ENCODE measurements around the gene HYDIN.

- TF ChIP-seq POLR2A (IDR thresholded peaks at IDR 0.05; ENCODE audit: low read length) (no peak), GATA1 (IDR thresholded peaks at IDR 0.05; ENCODE audit: low read depth, low read length) (no peak)
Observed at GRCh38 chr16:71263582-71263981, 33.1 kb upstream of the HYDIN start.

All from erythroblast (primary cell).